Measurements from ENCODE around the gene DUSP18.

GRCh38 chr22:30650508-30651116 is 17.1 kb downstream of the DUSP18 start:
- TF ChIP-seq CTCF (IDR thresholded peaks at IDR 0.05) (no peak), POLR2A (IDR thresholded peaks at IDR 0.05) (no peak)
